GM12878 (cell line): Measurements from ENCODE around the gene PPIP5K1. TPM values are rescaled to one million over a fixed set of nuclear protein-coding genes. Genes with fewer than 3 reads are reported as not detected.

Experiments
- BHLHE40 ChIP-seq, 2 experiments: fragments of 450-650 bp in 1 of 2; IDR thresholded peaks; 2 replicates each; pipeline ENCODE4 v1.6.1; 2011 to 2017; ENCODE audit warnings: low read depth in 2 of 2, borderline replicate concordance in 1 of 2, improper control_type of control experiment in 1 of 2, low read length in 1 of 2, mild to moderate bottlenecking in 1 of 2
- E2F8 ChIP-seq: fragments of 450-650 bp; IDR thresholded peaks from 2 replicates; pipeline ENCODE4 v1.6.1; 2018; ENCODE audit warnings: mild to moderate bottlenecking, low read depth, moderate library complexity; ENCODE audit not compliant: partially characterized antibody
- ZBTB11 ChIP-seq: fragments of 450-650 bp; formaldehyde crosslinking; IDR thresholded peaks from 2 replicates; pipeline ENCODE4 v1.5.0; 2022; ENCODE audit warnings: mild to moderate bottlenecking, missing genetic modification characterization
- ZBTB40 ChIP-seq: fragments of 450-650 bp; IDR thresholded peaks from 2 replicates; pipeline ENCODE4 v1.6.1; 2016; ENCODE audit warnings: mild to moderate bottlenecking, moderate library complexity, borderline replicate concordance
- ZNF217 ChIP-seq: fragments of 450-650 bp; IDR thresholded peaks from 2 replicates; pipeline ENCODE4 v1.6.1; 2017; ENCODE audit warnings: antibody characterized with exemption, mild to moderate bottlenecking
- polyA plus RNA-seq, 11 experiments: library from polyadenylated mRNA; depleted of rRNA in 4 of 11; unstranded in 6 of 11; stranded (reverse) in 5 of 11; fragments of >200 nt; fragmentation: Nextera tagmentation in 4 of 11; fragmentation: Illumina TruSeq in 1 of 11; extraction: Ambion mirVana in 4 of 11; extraction: Trizol in 1 of 11; gene quantifications; 1 replicate in 1 of 11; 2 replicates in 10 of 11; pipeline versions ENCODE4 v1.2.1 to v1.2.3, GENCODE V29; 2011 to 2016; ENCODE audit warnings: inconsistent platforms in 2 of 11, missing spikeins in 2 of 11, low read depth in 1 of 11
- total RNA-seq, 4 experiments: library from RNA; depleted of rRNA in 3 of 4; stranded (reverse); fragments of >200 nt in 3 of 4; fragmentation: Illumina TruSeq in 1 of 4; extraction: Trizol in 1 of 4; gene quantifications; 2 replicates each; pipeline versions ENCODE4 v1.2.1 to v1.2.3, GENCODE V29; 2013 to 2021

The PPIP5K1 gene
- total and polyA plus RNA-seq, 10 of the 15 experiments (the other 5 are each of a cell fraction or from before 2014, with no cell fraction given) = 2.5 to 54.4 (median 19.4) TPM

GRCh38 chr15:43510200-43511011 is 79.6 kb downstream of the PPIP5K1 start (continued):
- TF ChIP-seq ZBTB40 (peak; percentile 80; the same call in 1 of the 2 replicates), BHLHE40 (IDR thresholded peaks at IDR 0.05; ENCODE audit: borderline replicate concordance in 1 of 2, low read depth in 2 of 2, low read length in 1 of 2) (peak; percentile 95 to 98), ZBTB11 (CRISPR knock-in tag) (no peak), ZNF217 (no peak), E2F8 (no peak)
